Limb (tissue), 2 donors: ENCODE data around the gene THSD7A.

Experiments
- DNase-seq, 2 donors: peaks; one replicate each; pipeline ENCODE4 v3.0.0-alpha.2; 2016; ENCODE audit errors: extremely low spot score in 2 of 2

Gene THSD7A

DNA sequence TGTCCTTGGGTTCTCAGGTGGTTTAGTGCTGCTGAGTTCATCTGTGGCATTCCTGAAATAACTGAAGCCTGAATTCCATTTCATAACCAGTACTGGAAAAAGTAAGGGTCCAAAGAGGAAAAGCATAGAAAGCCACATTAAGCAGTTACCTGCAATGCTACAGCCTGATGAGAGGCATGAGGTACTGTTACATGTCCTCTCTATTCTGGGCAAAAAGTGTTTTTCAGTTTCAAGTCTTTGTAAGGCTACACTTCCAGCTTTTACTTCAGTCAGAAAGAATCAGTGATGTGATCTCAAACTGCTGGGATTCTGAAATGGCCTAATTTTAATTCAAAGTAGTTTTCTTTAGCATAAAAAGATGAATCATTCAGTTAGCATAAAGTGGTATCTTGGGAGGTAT, 488.9 kb downstream of the THSD7A start:
- no peak for DNase-seq

DNA sequence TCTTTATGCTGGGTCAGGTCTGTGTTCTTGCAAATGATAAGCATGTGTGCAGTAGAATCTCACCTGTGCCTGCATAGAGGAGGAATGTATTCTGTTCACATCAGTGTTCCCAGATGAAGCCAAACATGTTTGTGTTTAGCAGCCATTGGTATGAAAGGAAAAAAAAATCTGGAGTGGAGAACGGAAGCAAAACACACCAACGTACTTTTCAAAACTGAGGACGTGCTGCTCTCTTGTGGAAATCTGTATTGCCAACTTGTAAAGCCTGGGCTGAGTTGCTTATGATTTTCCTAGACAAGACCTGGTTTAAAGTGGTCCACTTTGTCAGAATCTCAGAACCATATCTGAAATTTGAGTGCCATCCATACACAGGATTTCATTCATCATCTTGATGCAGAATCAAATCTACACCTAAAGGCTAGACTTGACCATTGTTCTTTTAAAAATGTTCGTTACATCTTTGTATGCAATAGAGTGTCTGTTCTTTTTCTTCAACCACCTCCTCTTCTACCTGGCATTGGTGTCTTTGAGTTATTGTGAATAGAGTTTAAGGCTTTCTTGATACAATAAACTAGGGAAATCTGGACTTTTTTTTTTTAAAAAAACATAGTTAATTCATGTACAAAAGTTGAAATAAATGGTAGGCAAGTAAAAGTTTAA, 490.6 kb downstream of the THSD7A start:
- DNase-seq: peak; percentile 42 to 43

DNA sequence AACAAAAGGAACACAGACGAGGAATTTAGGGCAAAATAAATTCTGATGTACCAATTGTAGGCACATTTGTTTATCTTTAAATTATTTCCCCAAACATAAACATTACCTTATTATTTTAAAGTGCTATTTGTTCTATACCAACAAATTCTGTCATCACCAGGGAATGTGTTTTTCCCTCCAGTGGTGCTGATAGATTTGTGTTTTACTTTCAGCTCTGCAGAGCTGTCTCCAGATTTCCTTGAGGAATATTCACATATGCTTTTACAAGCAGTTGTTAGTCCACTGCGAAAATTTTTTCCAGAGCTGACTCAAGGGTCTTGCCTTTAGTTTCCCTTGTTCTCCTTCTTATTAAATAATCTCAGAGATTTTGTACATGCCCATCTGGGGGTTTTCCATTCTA, 495.6 kb downstream of the THSD7A start:
- DNase-seq: no peak

DNA sequence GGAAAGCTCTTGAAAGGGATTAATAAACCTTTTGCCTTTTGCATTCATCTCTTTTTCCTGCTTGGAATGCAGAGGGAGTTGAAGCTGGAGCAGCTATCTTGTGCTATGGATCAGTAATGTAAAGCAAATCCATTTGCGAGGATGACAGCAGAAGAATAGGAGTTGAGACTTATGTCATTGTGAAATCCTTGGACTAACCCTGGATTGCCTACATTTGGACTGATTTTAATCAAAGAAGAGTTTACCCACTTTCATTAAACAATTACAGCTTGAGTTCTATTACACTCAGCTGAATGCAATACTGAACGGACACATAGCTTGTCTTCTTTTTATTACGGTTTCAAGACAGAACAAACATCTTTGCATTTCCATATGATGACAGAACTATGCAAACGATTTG, 496.1 kb downstream of the THSD7A start:
- DNase-seq: no peak

DNA sequence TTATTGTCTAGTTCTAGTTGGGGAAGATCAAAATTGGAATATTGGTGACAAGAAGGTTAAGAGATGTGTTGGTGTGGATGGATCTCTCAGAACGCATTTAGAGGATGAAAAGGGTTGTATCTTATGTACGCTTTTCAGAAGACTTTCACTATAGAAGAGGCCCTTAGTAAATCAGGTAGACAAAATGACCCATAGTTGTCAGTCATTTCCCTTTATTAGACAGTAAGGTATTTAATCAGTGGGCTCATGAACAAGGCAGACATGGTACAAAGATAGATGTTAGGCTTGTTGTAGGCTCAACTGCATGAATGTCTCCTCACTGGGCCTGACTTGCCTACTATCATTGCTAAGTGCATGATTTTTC, 499.2 kb downstream of the THSD7A start:
- no peak for DNase-seq

DNA sequence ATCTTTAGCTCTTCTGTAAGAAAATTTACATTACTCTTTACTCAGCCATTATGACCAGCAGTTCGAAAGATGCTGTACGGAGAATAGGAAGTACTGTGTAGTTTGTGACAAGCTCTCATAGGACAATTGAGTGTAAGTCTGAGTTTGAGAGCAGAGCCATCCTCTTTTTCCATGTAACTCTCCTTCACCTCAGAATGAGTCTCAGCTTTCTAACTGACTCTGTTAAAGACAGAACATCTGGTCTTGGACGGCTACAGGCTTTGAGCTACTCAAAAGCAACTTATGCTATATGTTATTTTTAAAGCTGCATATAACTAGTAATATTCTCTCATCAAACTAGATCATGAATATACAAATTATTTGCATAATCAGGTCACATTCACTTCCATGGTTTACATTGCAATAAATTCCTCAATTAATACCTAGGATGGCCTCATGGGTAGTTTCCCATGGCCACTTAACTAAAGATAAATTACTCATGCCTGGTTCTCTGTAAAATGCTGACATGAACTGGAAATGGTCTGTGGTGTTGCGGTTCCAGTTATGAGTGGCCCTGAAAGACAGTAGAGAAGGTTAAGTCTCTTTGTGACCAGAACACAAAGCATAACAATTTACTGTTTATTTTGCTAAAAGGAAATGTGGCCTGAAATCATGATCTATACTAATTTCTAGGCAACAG, 499.7 kb downstream of the THSD7A start:
- no peak for DNase-seq

DNA sequence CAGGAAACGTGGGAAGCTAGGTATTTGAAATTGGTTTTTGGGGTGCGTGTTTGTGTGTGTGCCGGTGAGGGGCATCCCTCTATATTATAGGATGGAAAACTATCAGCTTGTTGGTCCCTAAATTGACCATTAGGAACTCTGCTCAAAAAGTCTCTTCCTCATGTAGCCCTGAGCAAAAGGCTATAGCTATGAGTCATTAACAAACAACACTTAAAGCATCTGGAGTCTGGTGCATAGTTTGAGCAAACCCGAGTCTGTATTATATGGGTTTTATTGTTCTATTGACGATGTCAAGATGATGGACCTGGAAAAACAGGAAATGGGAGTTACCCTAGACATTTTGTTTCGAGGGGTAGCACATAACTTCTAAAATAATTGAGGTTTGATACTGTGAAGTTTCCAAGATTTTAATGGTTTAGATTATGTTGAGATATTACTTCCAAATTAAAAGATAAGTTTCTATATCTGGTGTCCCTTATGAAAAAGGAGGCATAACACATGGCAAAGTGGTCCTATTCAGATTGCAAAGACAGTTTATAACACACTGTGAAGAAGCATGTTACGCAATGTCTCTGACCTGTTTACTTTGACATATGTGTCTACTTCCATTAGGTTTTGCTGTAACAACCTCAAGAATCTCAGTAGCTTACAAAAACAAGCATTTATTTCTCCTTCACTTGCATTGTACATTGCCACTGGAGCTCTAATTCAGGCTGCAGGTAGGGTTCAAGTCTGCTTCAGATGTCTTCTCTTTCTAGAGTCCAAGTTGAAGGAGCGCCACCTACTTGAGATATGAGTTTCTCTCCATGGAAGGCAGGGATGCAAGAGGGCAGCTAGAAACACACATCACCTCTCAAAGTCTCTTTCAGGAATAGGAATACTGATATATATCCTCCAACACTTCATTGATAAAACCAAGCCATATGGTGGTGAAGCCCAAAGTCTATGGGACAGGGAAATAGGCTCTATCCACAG, 500.6 kb downstream of the THSD7A start:
- DNase-seq: no peak

DNA sequence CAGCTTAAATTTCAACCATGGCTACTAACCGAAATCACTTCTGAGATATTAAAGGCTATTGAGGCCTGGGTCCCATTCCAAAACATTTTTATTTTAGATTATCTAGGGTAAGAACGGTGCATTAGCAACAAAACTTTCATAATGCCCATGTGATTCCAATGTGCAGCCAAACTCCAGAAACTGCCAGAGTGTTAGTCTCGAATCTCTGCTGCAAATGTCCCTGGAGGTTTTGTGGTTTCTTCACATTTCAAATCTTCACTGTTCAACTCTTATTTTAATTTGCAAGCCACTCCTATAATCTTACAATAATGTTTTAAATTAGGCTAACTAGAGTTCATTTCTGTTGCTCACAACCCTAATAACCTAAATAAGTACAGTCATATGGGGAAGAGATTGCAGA, 501.3 kb downstream of the THSD7A start:
- DNase-seq: no peak

DNA sequence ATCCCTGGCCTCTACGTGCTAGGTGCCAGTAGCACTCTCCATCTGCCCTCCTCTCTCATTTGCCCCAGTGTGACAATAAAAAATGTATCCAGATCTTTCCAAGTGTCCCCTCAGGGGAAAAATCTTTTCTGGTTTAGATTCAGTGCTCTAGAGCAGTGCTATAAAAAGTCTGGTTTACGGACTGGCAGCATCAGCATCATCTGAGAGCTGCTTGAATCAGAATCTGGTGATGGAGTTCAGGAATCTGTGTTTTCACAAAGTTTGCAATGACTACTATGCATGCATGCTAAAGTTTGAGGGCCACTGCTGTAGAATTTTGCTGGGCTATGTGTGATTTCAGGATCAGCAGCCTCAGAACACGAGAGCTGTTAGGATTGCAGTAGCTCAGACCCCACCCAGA, 501.8 kb downstream of the THSD7A start:
- no peak for DNase-seq

DNA sequence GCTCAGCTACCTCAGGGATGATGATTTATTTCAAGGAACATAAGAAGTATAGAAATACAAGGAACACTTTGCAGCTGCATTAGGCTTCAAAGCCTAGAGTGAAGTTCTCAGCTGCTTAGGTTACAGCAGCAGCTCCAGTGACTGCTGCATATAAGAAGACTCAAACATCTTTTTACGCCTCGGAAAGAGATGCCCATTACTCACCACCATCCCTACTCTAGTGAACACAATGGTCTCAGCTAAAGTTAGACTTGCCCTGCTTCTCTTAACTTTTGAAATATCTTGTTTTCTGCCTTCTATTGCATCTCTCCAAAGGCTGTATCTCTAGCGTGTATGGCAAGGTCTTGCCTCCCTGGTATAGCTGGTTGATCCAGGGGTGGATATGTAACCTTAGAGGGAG, 502.4 kb downstream of the THSD7A start:
- no peak for DNase-seq

DNA sequence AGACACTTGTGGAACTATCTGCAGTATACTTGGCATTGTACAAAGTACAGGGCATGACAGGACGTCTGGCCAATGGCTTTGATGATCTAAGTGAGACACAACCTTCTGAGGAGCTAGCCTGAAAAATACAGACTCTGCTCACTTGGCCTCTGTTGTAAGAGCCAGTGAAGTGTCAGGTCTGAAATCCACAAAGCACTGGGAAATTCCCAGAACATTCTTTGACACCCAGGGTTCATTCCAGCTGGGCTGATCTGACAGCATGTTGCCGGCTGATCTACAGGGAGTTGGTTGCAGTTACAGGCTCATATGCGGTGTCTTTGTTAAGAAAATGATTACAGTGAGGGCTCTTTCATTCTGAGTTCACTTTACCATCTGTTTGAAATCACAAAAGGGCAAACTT, 503.7 kb downstream of the THSD7A start:
- no peak for DNase-seq

DNA sequence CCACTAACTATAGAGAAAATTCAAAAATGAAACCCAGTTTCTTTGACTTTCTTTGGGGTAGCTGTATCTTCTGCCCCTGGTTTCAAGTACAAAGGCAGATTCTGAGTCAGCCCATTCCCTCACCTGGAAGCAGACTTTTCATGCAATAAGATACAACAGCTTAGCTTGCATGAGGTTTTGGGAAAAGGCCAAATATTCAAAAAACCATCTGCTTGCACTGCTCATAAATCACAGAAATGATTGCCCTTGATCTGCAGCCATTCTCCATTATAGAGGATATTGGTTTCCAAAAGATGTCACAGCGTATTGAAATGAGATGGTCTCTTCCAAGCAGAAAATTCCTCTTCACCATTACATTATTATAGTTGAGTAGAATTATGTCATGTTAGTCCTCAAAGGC, 504.4 kb downstream of the THSD7A start:
- no peak for DNase-seq
